ENCODE measurements around the gene GBP3.
"Not testable (repeated sequence)": the region's sequence is repeated elsewhere in the genome, so short reads cannot be mapped to it uniquely, and the experiment has no call there.

The GBP3 gene, protein sequence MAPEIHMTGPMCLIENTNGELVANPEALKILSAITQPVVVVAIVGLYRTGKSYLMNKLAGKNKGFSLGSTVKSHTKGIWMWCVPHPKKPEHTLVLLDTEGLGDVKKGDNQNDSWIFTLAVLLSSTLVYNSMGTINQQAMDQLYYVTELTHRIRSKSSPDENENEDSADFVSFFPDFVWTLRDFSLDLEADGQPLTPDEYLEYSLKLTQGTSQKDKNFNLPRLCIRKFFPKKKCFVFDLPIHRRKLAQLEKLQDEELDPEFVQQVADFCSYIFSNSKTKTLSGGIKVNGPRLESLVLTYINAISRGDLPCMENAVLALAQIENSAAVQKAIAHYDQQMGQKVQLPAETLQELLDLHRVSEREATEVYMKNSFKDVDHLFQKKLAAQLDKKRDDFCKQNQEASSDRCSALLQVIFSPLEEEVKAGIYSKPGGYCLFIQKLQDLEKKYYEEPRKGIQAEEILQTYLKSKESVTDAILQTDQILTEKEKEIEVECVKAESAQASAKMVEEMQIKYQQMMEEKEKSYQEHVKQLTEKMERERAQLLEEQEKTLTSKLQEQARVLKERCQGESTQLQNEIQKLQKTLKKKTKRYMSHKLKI

GRCh38 chr1:89022167-89022959 is at the start of gene GBP3:
Gene GBP3 (minus strand): TSS chr1:89022866. CDS start chr1:89020721, 2,145 bp downstream.
- DNase-seq: no peak
- Mint-ChIP-seq H3K9me3 (peaks cover 12% of the 10 kb centered on the region), H3K27ac (peak within 1 kb of the TSS; percentile 95), H3K4me1 (ENCODE audit: low read depth) (peaks cover 66% of the 10 kb centered on the region), H3K4me3 (peak within 1 kb of the TSS; percentile 85), H3K36me3 (ENCODE audit: low read depth) (peaks cover 42% of the 10 kb centered on the region), H3K27me3 (no peaks in the 10 kb centered on the region)

DNA sequence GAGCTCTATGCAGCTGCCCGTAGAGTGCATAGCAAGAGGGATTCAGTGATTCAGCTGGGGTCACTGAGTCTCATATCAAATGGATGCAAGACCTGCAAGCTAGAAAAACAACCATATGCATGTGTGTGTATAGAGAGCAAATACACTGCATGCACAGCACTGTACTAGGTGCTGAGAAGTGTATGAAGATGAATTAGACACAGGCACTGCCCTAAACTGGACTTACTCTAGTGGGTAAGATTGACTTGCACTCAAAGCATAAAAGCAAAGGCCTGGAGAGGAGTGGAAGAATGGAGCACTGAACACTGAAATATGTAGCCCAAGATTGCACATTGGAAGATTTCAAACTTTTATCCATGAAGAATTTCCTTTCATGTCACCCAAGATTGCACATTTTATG is 47.8 kb upstream of the GBP3 start:
- peak overlapping the region; percentile 93 for H3K27ac Mint-ChIP-seq

DNA sequence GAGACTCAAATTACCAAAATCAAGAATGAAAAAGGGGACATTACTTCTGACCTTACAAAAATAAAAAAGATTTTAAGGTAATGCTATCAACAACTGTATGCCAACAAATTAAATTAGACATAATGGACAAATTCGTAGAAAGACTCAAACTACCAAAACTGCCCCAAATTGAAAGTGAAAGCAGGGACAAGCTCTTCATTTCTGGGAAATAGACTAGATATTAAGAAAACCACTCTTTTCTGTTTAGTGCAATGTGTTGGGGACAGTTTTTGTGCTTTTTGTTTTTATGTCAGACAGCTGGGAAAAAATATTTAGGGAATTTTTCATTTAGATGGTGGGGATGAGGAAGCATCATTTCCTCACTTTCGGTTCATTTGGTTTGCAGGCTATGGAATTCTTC is 47.3 kb upstream of the GBP3 start:
- H3K27me3 Mint-ChIP-seq: no peaks in the 10 kb centered on the region
- H3K4me1 Mint-ChIP-seq (ENCODE audit: low read depth): peaks cover 38% of the 10 kb centered on the region
- peaks cover 4% of the 10 kb centered on the region for H3K36me3 Mint-ChIP-seq (ENCODE audit: low read depth)
- H3K4me3 Mint-ChIP-seq: peak overlapping the region; percentile 73
- no peak for DNase-seq
- peaks cover 13% of the 10 kb centered on the region for H3K9me3 Mint-ChIP-seq
- peak overlapping the region; percentile 93 for H3K27ac Mint-ChIP-seq

More for the DNA sequence above, 47.8 kb upstream of the GBP3 start:
- no peak for DNase-seq
- peak overlapping the region; percentile 73 for H3K4me3 Mint-ChIP-seq
- peaks cover 13% of the 10 kb centered on the region for H3K9me3 Mint-ChIP-seq
- H3K27me3 Mint-ChIP-seq: no peaks in the 10 kb centered on the region
- peaks cover 33% of the 10 kb centered on the region for H3K4me1 Mint-ChIP-seq (ENCODE audit: low read depth)
- H3K36me3 Mint-ChIP-seq (ENCODE audit: low read depth): peaks cover 2% of the 10 kb centered on the region

- Mint-ChIP-seq H3K27ac (peak overlapping the region; percentile 4), H3K27me3 (no peaks in the 10 kb centered on the region), H3K4me1 (ENCODE audit: low read depth) (peaks cover 52% of the 10 kb centered on the region), H3K9me3 (peaks cover 3% of the 10 kb centered on the region), H3K4me3 (no peak overlapping the region), H3K36me3 (ENCODE audit: low read depth) (peaks cover 17% of the 10 kb centered on the region)
- DNase-seq: no peak
Measured at GRCh38 chr1:89068291-89068690, 45.6 kb upstream of the GBP3 start.

DNA sequence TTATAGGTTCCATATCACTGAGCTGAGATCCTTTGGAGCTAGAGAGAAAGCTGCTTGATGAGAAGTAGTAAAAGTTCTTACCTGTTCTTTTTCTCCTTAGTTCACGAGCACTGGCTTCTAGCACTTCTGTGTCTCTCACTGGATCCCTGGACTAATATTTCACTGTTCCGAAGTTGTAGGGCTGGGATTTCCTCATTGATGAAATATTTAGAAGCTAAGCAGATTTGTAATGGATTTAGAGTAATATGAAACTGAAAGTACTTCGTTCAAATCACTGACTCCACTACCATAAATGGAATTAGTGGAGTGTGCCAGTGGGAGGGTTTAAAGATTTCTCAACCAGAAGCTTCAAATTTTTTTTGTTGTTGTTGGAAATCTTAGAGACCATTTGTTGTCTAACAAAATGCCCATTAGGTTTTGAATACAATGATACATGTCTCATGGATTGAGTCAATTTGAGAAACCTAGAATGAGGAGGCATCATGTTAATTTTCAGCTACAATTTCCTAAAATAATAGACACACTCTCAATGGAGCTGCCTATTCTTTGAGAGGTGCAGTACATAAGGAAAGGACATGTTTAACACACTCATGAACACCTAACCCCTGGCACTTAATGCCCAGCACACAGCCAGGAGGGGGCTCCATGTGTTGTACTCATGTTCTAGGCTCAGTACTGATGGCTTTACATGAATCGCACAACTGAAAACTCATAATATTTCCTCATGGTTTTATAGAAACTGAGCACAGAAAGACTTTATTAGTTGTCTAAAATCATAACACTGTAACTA is 42.6 kb upstream of the GBP3 start, which contains the start of gene GBP1:
Gene GBP1, minus strand, starts transcription at position 130 of the 790 bp plus-strand sequence. CDS start 1,974 bp downstream, outside the sequence.
- Mint-ChIP-seq H3K36me3 (ENCODE audit: low read depth) (peaks cover 44% of the 10 kb centered on the region), H3K4me1 (ENCODE audit: low read depth) (peaks cover 76% of the 10 kb centered on the region), H3K27me3 (no peaks in the 10 kb centered on the region), H3K9me3 (no peaks in the 10 kb centered on the region), H3K4me3 (peak within 1 kb of the TSS; percentile 89), H3K27ac (peak within 1 kb of the TSS; percentile 98)
- no peak for DNase-seq

- Mint-ChIP-seq H3K27ac (peak overlapping the region; percentile 98), H3K9me3 (no peaks in the 10 kb centered on the region), H3K27me3 (no peaks in the 10 kb centered on the region), H3K4me1 (ENCODE audit: low read depth) (peaks cover 73% of the 10 kb centered on the region), H3K36me3 (ENCODE audit: low read depth) (peaks cover 48% of the 10 kb centered on the region), H3K4me3 (peak overlapping the region; percentile 89)
- no peak for DNase-seq
Measured at GRCh38 chr1:89064632-89065031, 42.0 kb upstream of the GBP3 start.

DNA sequence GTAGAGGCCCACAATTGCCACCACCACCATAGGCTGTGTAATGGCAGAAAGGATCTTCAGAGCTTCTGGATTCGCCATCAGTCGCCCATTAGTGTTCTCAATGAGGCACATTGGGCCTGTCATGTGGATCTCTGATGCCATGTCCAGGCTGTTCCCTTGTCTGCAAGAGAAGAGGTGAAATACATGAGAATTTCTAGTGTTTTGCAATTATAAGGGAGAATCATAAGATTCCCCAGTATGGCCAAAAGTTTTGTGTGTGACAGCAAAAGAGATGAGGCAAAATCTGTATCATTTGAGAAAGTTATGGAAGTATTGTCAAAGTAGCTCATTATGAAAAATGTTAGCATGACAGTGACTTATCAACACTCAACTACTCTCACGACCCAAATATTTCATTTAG is 40.4 kb upstream of the GBP3 start:
- DNase-seq: no peak
- Mint-ChIP-seq H3K4me1 (ENCODE audit: low read depth) (peaks cover 66% of the 10 kb centered on the region), H3K27ac (peak overlapping the region; percentile 98), H3K27me3 (no peaks in the 10 kb centered on the region), H3K36me3 (ENCODE audit: low read depth) (peaks cover 63% of the 10 kb centered on the region), H3K9me3 (no peaks in the 10 kb centered on the region), H3K4me3 (peak overlapping the region; percentile 89)

- Mint-ChIP-seq H3K36me3 (ENCODE audit: low read depth) (peaks cover 92% of the 10 kb centered on the region), H3K27me3 (no peaks in the 10 kb centered on the region), H3K27ac (no peak overlapping the region), H3K4me1 (ENCODE audit: low read depth) (peaks cover 52% of the 10 kb centered on the region), H3K4me3 (no peak overlapping the region), H3K9me3 (no peaks in the 10 kb centered on the region)
- DNase-seq: no peak
Measured at GRCh38 chr1:89060091-89060490, 37.4 kb upstream of the GBP3 start.

DNA sequence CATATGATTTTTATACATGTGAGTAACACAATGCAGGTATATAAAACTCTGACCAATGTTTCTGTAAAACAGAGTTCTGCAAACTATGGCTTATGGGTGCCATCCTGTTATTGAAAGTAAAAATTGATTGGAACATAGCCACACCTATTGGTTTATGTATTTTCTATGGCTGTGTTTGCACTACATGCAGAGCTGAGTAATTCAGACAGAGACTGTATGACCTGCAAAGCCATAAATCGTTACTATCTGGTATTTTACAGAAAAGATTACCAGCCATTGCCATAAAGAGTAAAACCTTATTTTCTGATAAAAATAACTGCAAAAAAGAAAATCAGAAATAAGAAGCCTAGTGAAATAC is 29.3 kb upstream of the GBP3 start:
- H3K27ac Mint-ChIP-seq: no peak overlapping the region
- H3K4me3 Mint-ChIP-seq: no peak overlapping the region
- H3K4me1 Mint-ChIP-seq (ENCODE audit: low read depth): peaks cover 15% of the 10 kb centered on the region
- no peaks in the 10 kb centered on the region for H3K27me3 Mint-ChIP-seq
- H3K9me3 Mint-ChIP-seq: no peaks in the 10 kb centered on the region
- H3K36me3 Mint-ChIP-seq (ENCODE audit: low read depth): peaks cover 92% of the 10 kb centered on the region
- no peak for DNase-seq

GRCh38 chr1:89051300-89051954 is 28.8 kb upstream of the GBP3 start:
- H3K27ac Mint-ChIP-seq: no peak overlapping the region
- H3K36me3 Mint-ChIP-seq (ENCODE audit: low read depth): peaks cover 87% of the 10 kb centered on the region
- H3K4me3 Mint-ChIP-seq: no peak overlapping the region
- no peaks in the 10 kb centered on the region for H3K27me3 Mint-ChIP-seq
- no peaks in the 10 kb centered on the region for H3K9me3 Mint-ChIP-seq
- H3K4me1 Mint-ChIP-seq (ENCODE audit: low read depth): peaks cover 15% of the 10 kb centered on the region
- DNase-seq: no peak

- H3K27ac Mint-ChIP-seq: no peak overlapping the region
- no peaks in the 10 kb centered on the region for H3K27me3 Mint-ChIP-seq
- no peak for DNase-seq
- H3K4me1 Mint-ChIP-seq (ENCODE audit: low read depth): peaks cover 15% of the 10 kb centered on the region
- no peaks in the 10 kb centered on the region for H3K9me3 Mint-ChIP-seq
- peaks cover 79% of the 10 kb centered on the region for H3K36me3 Mint-ChIP-seq (ENCODE audit: low read depth)
- no peak overlapping the region for H3K4me3 Mint-ChIP-seq
Measured at GRCh38 chr1:89050649-89051033, 28.0 kb upstream of the GBP3 start.

DNA sequence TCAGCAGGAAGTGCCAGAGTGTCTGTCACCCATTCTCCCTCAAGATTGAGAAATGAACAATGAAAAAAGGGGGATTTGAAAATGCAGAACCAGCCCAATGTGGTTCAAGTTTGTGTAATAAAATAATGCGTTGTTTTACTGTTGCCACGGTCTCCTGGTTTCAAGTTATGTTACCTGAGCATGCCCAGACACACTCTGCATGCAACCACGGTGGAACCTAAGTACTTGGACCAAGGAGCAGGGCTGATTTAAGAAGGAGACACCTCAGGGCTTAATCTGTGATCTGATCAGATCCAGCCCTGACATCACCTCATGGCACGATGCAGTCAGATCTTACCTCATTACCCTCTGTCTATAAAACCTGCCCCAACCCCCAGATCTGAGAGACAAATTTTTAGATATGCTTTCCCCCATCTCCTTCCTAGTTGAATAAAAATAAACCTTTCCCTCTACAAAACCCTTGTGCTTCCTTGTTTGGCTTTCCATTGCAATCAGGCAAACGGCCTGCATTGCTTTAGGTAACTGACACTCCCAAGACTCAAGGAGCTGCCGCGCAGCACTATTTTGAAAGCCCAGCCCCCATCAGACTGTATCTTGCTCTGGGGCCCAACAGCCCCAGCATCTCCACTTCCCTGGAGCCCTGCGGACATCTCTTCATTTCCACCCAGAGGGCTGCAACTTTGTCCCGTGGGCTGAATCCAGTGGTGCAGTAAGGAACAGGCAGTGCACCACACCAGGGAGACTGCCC is 27.4 kb upstream of the GBP3 start:
- peaks cover 15% of the 10 kb centered on the region for H3K4me1 Mint-ChIP-seq (ENCODE audit: low read depth)
- H3K9me3 Mint-ChIP-seq, DNase-seq, H3K4me3 Mint-ChIP-seq, H3K27ac Mint-ChIP-seq, H3K27me3 Mint-ChIP-seq: not testable (repeated sequence)
- peaks cover 73% of the 10 kb centered on the region for H3K36me3 Mint-ChIP-seq (ENCODE audit: low read depth)

GRCh38 chr1:89049187-89049586 is 26.5 kb upstream of the GBP3 start:
- Mint-ChIP-seq H3K4me1 (ENCODE audit: low read depth) (peaks cover 17% of the 10 kb centered on the region), H3K36me3 (ENCODE audit: low read depth) (peaks cover 70% of the 10 kb centered on the region)
- not testable (repeated sequence) for H3K27me3 Mint-ChIP-seq, H3K27ac Mint-ChIP-seq, H3K4me3 Mint-ChIP-seq, DNase-seq, H3K9me3 Mint-ChIP-seq
